Measurements from ENCODE around the gene BICDL2.
"Not testable (repeated sequence)": the region's sequence is repeated elsewhere in the genome, so short reads cannot be mapped to it uniquely, and the experiment has no call there.

Gene BICDL2

GRCh38 chr16:3073448-3073847 is 36.7 kb upstream of the BICDL2 start:
- H3K27me3 ChIP-seq (ENCODE audit: insufficient read depth, low read length) = peaks cover 9% of the 10 kb centered on the region; the same call in 1 of the 2 replicates
- H3K9me3 ChIP-seq (ENCODE audit: insufficient read depth, low read depth, low read length) = no peaks in the 10 kb centered on the region
- H3K4me3 ChIP-seq (ENCODE audit: low read length) = no peak overlapping the region
- H3K36me3 ChIP-seq (ENCODE audit: insufficient read depth, low read depth, low read length) = no peaks in the 10 kb centered on the region
- H3K27ac ChIP-seq (ENCODE audit: low read length) = no peak overlapping the region
- no peaks in the 10 kb centered on the region for H3K4me1 ChIP-seq (ENCODE audit: insufficient read depth, low read length)
- no peak overlapping the region for H3K9ac ChIP-seq (ENCODE audit: low read depth, low read length)

- not testable (repeated sequence) for H3K9ac ChIP-seq (ENCODE audit: low read depth, low read length)
These were observed 36.0 kb upstream of the BICDL2 start for GRCh38 chr16:3072576-3073263.

GRCh38 chr16:3072148-3072547 is 35.4 kb upstream of the BICDL2 start:
- H3K27me3 ChIP-seq (ENCODE audit: insufficient read depth, low read length); H3K9ac ChIP-seq (ENCODE audit: low read depth, low read length); H3K9me3 ChIP-seq (ENCODE audit: insufficient read depth, low read depth, low read length); H3K27ac ChIP-seq (ENCODE audit: low read length); H3K36me3 ChIP-seq (ENCODE audit: insufficient read depth, low read depth, low read length); H3K4me1 ChIP-seq (ENCODE audit: insufficient read depth, low read length); H3K4me3 ChIP-seq (ENCODE audit: low read length): not testable (repeated sequence)

More at GRCh38 chr16:3072576-3073263, 36.0 kb upstream of the BICDL2 start:
- H3K9me3 ChIP-seq (ENCODE audit: insufficient read depth, low read depth, low read length); H3K36me3 ChIP-seq (ENCODE audit: insufficient read depth, low read depth, low read length); H3K4me1 ChIP-seq (ENCODE audit: insufficient read depth, low read length); H3K4me3 ChIP-seq (ENCODE audit: low read length); H3K27me3 ChIP-seq (ENCODE audit: insufficient read depth, low read length); H3K27ac ChIP-seq (ENCODE audit: low read length): not testable (repeated sequence)

- Histone ChIP-seq H3K4me3 (ENCODE audit: low read length) (no peak overlapping the region), H3K27ac (ENCODE audit: low read length) (no peak overlapping the region), H3K27me3 (ENCODE audit: insufficient read depth, low read length) (peaks cover 9% of the 10 kb centered on the region; the same call in 1 of the 2 replicates), H3K9me3 (ENCODE audit: insufficient read depth, low read depth, low read length) (no peaks in the 10 kb centered on the region), H3K36me3 (ENCODE audit: insufficient read depth, low read depth, low read length) (no peaks in the 10 kb centered on the region), H3K9ac (ENCODE audit: low read depth, low read length) (no peak overlapping the region), H3K4me1 (ENCODE audit: insufficient read depth, low read length) (no peaks in the 10 kb centered on the region)
These were observed 34.9 kb upstream of the BICDL2 start for GRCh38 chr16:3071655-3072054.

GRCh38 chr16:3070608-3071111 is 33.9 kb upstream of the BICDL2 start:
- Histone ChIP-seq H3K9ac (ENCODE audit: low read depth, low read length) (no peak overlapping the region), H3K36me3 (ENCODE audit: insufficient read depth, low read depth, low read length) (no peaks in the 10 kb centered on the region), H3K4me1 (ENCODE audit: insufficient read depth, low read length) (no peaks in the 10 kb centered on the region), H3K27ac (ENCODE audit: low read length) (no peak overlapping the region), H3K4me3 (ENCODE audit: low read length) (no peak overlapping the region), H3K27me3 (ENCODE audit: insufficient read depth, low read length) (peaks cover 9% of the 10 kb centered on the region; the same call in 1 of the 2 replicates), H3K9me3 (ENCODE audit: insufficient read depth, low read depth, low read length) (no peaks in the 10 kb centered on the region)

GRCh38 chr16:3069146-3069545 is 32.4 kb upstream of the BICDL2 start:
- not testable (repeated sequence) for H3K4me3 ChIP-seq (ENCODE audit: low read length); H3K36me3 ChIP-seq (ENCODE audit: insufficient read depth, low read depth, low read length); H3K9ac ChIP-seq (ENCODE audit: low read depth, low read length); H3K27ac ChIP-seq (ENCODE audit: low read length); H3K4me1 ChIP-seq (ENCODE audit: insufficient read depth, low read length); H3K9me3 ChIP-seq (ENCODE audit: insufficient read depth, low read depth, low read length); H3K27me3 ChIP-seq (ENCODE audit: insufficient read depth, low read length)

GRCh38 chr16:3068487-3068886 is 31.7 kb upstream of the BICDL2 start:
- Histone ChIP-seq H3K9ac (ENCODE audit: low read depth, low read length) (no peak overlapping the region), H3K27ac (ENCODE audit: low read length) (no peak overlapping the region), H3K4me1 (ENCODE audit: insufficient read depth, low read length) (0 out of 2 replicates have a peak, but pooled peaks cover 4% of the 10 kb centered on the region), H3K9me3 (ENCODE audit: insufficient read depth, low read depth, low read length) (no peaks in the 10 kb centered on the region), H3K27me3 (ENCODE audit: insufficient read depth, low read length) (peaks cover 2% of the 10 kb centered on the region; the same call in 1 of the 2 replicates), H3K36me3 (ENCODE audit: insufficient read depth, low read depth, low read length) (no peaks in the 10 kb centered on the region), H3K4me3 (ENCODE audit: low read length) (no peak overlapping the region)

GRCh38 chr16:3066440-3066748 is 29.6 kb upstream of the BICDL2 start:
- 0 out of 2 replicates have a peak, but pooled peaks cover 4% of the 10 kb centered on the region for H3K4me1 ChIP-seq (ENCODE audit: insufficient read depth, low read length)
- H3K27me3 ChIP-seq (ENCODE audit: insufficient read depth, low read length) = no peaks in the 10 kb centered on the region
- no peaks in the 10 kb centered on the region for H3K9me3 ChIP-seq (ENCODE audit: insufficient read depth, low read depth, low read length)
- H3K4me3 ChIP-seq (ENCODE audit: low read length) = no peak overlapping the region
- no peaks in the 10 kb centered on the region for H3K36me3 ChIP-seq (ENCODE audit: insufficient read depth, low read depth, low read length)
- no peak overlapping the region for H3K27ac ChIP-seq (ENCODE audit: low read length)
- no peak overlapping the region for H3K9ac ChIP-seq (ENCODE audit: low read depth, low read length)

- Histone ChIP-seq H3K36me3 (ENCODE audit: insufficient read depth, low read depth, low read length) (no peaks in the 10 kb centered on the region), H3K4me3 (ENCODE audit: low read length) (no peak overlapping the region), H3K9ac (ENCODE audit: low read depth, low read length) (no peak overlapping the region), H3K27ac (ENCODE audit: low read length) (no peak overlapping the region), H3K9me3 (ENCODE audit: insufficient read depth, low read depth, low read length) (no peaks in the 10 kb centered on the region), H3K27me3 (ENCODE audit: insufficient read depth, low read length) (no peaks in the 10 kb centered on the region), H3K4me1 (ENCODE audit: insufficient read depth, low read length) (0 out of 2 replicates have a peak, but pooled peaks cover 4% of the 10 kb centered on the region)
These were observed 29.1 kb upstream of the BICDL2 start for GRCh38 chr16:3065742-3066439.

- Histone ChIP-seq H3K27ac (ENCODE audit: low read length) (no peak within 1 kb of the TSS), H3K27me3 (ENCODE audit: insufficient read depth, low read length) (peaks cover 5% of the 10 kb centered on the region), H3K9me3 (ENCODE audit: insufficient read depth, low read depth, low read length) (no peaks in the 10 kb centered on the region), H3K4me1 (ENCODE audit: insufficient read depth, low read length) (0 out of 2 replicates have a peak, but pooled peaks cover 4% of the 10 kb centered on the region), H3K4me3 (ENCODE audit: low read length) (no peak within 1 kb of the TSS), H3K9ac (ENCODE audit: low read depth, low read length) (no peak within 1 kb of the TSS), H3K36me3 (ENCODE audit: insufficient read depth, low read depth, low read length) (no peaks in the 10 kb centered on the region)
These were observed 28.5 kb upstream of the BICDL2 start, which contains the start of gene IL32 for GRCh38 chr16:3065069-3065741. Gene IL32, plus strand, starts transcription at chr16:3065640. Its CDS starts 172 bp downstream, at chr16:3065812.

GRCh38 chr16:3063625-3064386 is 27.1 kb upstream of the BICDL2 start:
- Histone ChIP-seq H3K4me3 (ENCODE audit: low read length) (no peak overlapping the region), H3K4me1 (ENCODE audit: insufficient read depth, low read length) (0 out of 2 replicates have a peak, but pooled peaks cover 4% of the 10 kb centered on the region), H3K27ac (ENCODE audit: low read length) (no peak overlapping the region), H3K9me3 (ENCODE audit: insufficient read depth, low read depth, low read length) (no peaks in the 10 kb centered on the region), H3K9ac (ENCODE audit: low read depth, low read length) (no peak overlapping the region), H3K27me3 (ENCODE audit: insufficient read depth, low read length) (peaks cover 13% of the 10 kb centered on the region), H3K36me3 (ENCODE audit: insufficient read depth, low read depth, low read length) (no peaks in the 10 kb centered on the region)

Data from iPS-20b (cell line).